ENCODE measurements around the gene HSD3B7.

Gene HSD3B7

GRCh38 chr16:30987581-30988190 lies 2.7 kb downstream of the HSD3B7 start:
- no peak for TF ChIP-seq CTCF (IDR thresholded peaks at IDR 0.05)

GRCh38 chr16:30989469-30990047 lies 4.6 kb downstream of the HSD3B7 start:
- no peak for TF ChIP-seq CTCF (IDR thresholded peaks at IDR 0.05)

DNA sequence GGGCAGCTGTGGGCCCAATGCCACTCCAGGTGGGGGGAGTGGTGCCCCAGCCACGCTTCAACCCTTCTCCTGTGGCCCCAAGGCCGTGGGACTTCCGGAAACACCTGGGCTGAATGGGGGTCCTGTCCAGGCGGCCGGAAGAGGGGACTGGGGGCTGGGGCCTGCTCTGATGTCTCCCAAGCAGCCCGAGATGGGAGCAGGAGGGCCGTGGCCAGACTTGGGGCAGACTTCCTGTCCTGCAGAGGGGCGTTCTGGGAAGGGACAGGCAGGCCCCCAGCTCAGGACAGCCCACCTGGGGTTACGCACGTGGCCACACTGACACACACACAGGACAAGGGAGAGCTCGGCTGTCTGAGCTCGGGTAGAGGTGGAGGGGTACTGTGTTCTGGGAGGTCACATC lies 5.1 kb downstream of the HSD3B7 start:
- TF ChIP-seq CTCF (IDR thresholded peaks at IDR 0.05): no peak

- TF ChIP-seq CTCF (IDR thresholded peaks at IDR 0.05): no peak
These were observed 6.0 kb downstream of the HSD3B7 start for GRCh38 chr16:30991052-30991451.

DNA sequence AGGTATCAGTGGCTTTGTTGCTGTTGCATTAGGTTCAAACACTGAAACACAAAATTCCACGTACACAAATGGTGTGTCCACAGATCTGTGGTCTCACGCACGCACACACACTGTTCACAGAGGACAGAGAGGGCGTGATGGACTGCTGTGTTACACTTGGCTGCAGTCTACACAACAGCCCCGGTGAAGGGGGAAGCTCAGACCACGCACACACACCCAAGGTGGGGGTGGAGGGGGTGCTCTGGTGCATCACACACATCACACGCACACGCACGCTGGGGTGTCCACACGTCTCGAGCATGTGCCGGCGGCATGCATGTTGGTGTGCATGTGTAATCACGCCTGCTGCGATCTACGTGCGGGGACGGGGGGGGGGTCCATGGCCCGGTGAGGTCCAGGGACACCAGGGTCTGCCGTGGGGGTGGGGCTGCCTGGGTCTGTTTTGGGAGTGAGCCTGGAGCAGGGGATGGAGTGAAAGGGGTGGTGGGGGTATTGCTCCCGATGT lies 7.3 kb downstream of the HSD3B7 start:
- no peak for TF ChIP-seq CTCF (IDR thresholded peaks at IDR 0.05)

- TF ChIP-seq CTCF (IDR thresholded peaks at IDR 0.05): no peak
These were observed 8.2 kb downstream of the HSD3B7 start for GRCh38 chr16:30992931-30993816.

DNA sequence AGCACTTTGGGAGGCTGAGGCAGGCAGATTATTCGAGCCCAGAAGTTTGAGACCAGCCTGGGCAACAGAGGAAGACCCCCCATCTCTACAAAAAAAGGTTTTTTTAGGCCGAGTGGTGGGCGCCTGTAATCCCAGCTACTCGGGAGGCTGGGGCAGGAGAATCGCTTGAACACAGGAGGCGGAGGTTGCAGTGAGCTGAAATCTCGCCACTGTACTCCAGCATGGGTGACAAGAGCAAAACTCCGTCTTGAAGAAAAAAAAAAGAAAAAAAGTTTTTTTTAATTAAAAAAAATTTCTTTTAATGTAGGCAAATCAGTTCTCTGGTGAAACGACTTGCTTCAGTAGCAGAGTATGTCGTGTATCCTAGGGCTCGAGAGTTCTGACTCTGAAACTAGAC lies 10.9 kb downstream of the HSD3B7 start:
- no peak for TF ChIP-seq CTCF (IDR thresholded peaks at IDR 0.05)

Measured in LNCAP (cell line).